ENCODE measurements around the gene TCF4. TPM values are rescaled to one million over a fixed set of nuclear protein-coding genes. Genes with fewer than 3 reads are reported as not detected.

The TCF4 gene
- total RNA-seq, 1 experiment from 2014 or later: 93.7 TPM

- ChIA-PET CTCF (no interaction called here), POLR2A (interaction anchor here (0.6 kb wide), 1 partner anchor 197 kb away, joined by 9 read pairs; no protein-coding TSS in a partner anchor)
- Histone ChIP-seq H3K4me3 (ENCODE audit: low read depth, low read length) (no peak overlapping the region), H3K4me1 (peaks cover 38% of the 10 kb centered on the region), H3K27me3 (replicated peaks; ENCODE audit: control insufficient read depth, insufficient read depth, low read length) (no peaks in the 10 kb centered on the region), H3K36me3 (ENCODE audit: control insufficient read depth, insufficient read depth, low read length) (no peaks in the 10 kb centered on the region), H3K9me3 (no peaks in the 10 kb centered on the region)
- no peak overlapping the region for H3K4me3 Mint-ChIP-seq (ENCODE audit: unreplicated experiment)
- DNase-seq: peak; percentile 41 to 53
- TF ChIP-seq CTCF (IDR thresholded peaks at IDR 0.05; ENCODE audit: insufficient read depth in 1 of 2, low read depth in 1 of 2, low read length in 1 of 2, severe bottlenecking in 1 of 2, unreplicated experiment in 1 of 2): no peak
- peaks cover 9% of the 10 kb centered on the region for H3K36me3 Mint-ChIP-seq (ENCODE audit: insufficient read depth, unreplicated experiment)
- no TSS peak for BruUV-seq (replicated peaks)
- intact Hi-C loops (cut with micrococcal nuclease; ENCODE audit: unreplicated experiment): loop anchor here (1.0 to 10.0 kb wide), 3 partner anchors 166 to 180 kb away; no protein-coding TSS in a partner anchor
- no peaks in the 10 kb centered on the region for H3K27me3 Mint-ChIP-seq (ENCODE audit: insufficient read depth, unreplicated experiment)
- no peaks in the 10 kb centered on the region for H3K9me3 Mint-ChIP-seq (ENCODE audit: unreplicated experiment)
- peaks cover 18% of the 10 kb centered on the region for H3K4me1 Mint-ChIP-seq (ENCODE audit: low read depth, unreplicated experiment)
- H3K27ac Mint-ChIP-seq (ENCODE audit: unreplicated experiment): no peak overlapping the region
These were observed 5.7 kb downstream of the TCF4 start for GRCh38 chr18:55582325-55582724.

GRCh38 chr18:55579501-55580270 lies 8.3 kb downstream of the TCF4 start:
- Histone ChIP-seq H3K9me3 (no peaks in the 10 kb centered on the region), H3K27me3 (replicated peaks; ENCODE audit: control insufficient read depth, insufficient read depth, low read length) (no peaks in the 10 kb centered on the region), H3K36me3 (ENCODE audit: control insufficient read depth, insufficient read depth, low read length) (no peaks in the 10 kb centered on the region), H3K4me1 (peaks cover 38% of the 10 kb centered on the region), H3K4me3 (ENCODE audit: low read depth, low read length) (no peak overlapping the region)
- CTCF ChIA-PET: no interaction called here
- Mint-ChIP-seq H3K36me3 (ENCODE audit: insufficient read depth, unreplicated experiment) (no peaks in the 10 kb centered on the region), H3K4me3 (ENCODE audit: unreplicated experiment) (no peak overlapping the region), H3K27ac (ENCODE audit: unreplicated experiment) (no peak overlapping the region), H3K9me3 (ENCODE audit: unreplicated experiment) (no peaks in the 10 kb centered on the region), H3K27me3 (ENCODE audit: insufficient read depth, unreplicated experiment) (no peaks in the 10 kb centered on the region), H3K4me1 (ENCODE audit: low read depth, unreplicated experiment) (peaks cover 5% of the 10 kb centered on the region)
- intact Hi-C loops (cut with micrococcal nuclease; ENCODE audit: unreplicated experiment): loop anchor here (5.0 to 10.0 kb wide), 3 partner anchors 165 to 203 kb away; no protein-coding TSS in a partner anchor
- no TSS peak for BruUV-seq (replicated peaks)
- no peak for TF ChIP-seq CTCF (IDR thresholded peaks at IDR 0.05; ENCODE audit: insufficient read depth in 1 of 2, low read depth in 1 of 2, low read length in 1 of 2, severe bottlenecking in 1 of 2, unreplicated experiment in 1 of 2)
- DNase-seq: no peak
- POLR2A ChIA-PET: no interaction called here

- CTCF ChIA-PET: no interaction called here
- H3K27ac Mint-ChIP-seq (ENCODE audit: unreplicated experiment): no peak overlapping the region
- no peak overlapping the region for H3K4me3 Mint-ChIP-seq (ENCODE audit: unreplicated experiment)
- TF ChIP-seq CTCF (IDR thresholded peaks at IDR 0.05; ENCODE audit: insufficient read depth in 1 of 2, low read depth in 1 of 2, low read length in 1 of 2, severe bottlenecking in 1 of 2, unreplicated experiment in 1 of 2): peak in 1 of 2 experiments; percentile 16
- no peaks in the 10 kb centered on the region for H3K36me3 ChIP-seq (ENCODE audit: control insufficient read depth, insufficient read depth, low read length)
- intact Hi-C loops (cut with micrococcal nuclease; ENCODE audit: unreplicated experiment): loop anchor here (5.0 kb wide), 1 partner anchor 204 kb away; no protein-coding TSS in a partner anchor
- DNase-seq: no peak
- no TSS peak for BruUV-seq (replicated peaks)
- H3K36me3 Mint-ChIP-seq (ENCODE audit: insufficient read depth, unreplicated experiment): no peaks in the 10 kb centered on the region
- no peaks in the 10 kb centered on the region for H3K9me3 Mint-ChIP-seq (ENCODE audit: unreplicated experiment)
- no peaks in the 10 kb centered on the region for H3K9me3 ChIP-seq
- H3K4me1 ChIP-seq: peaks cover 34% of the 10 kb centered on the region
- H3K27me3 ChIP-seq (replicated peaks; ENCODE audit: control insufficient read depth, insufficient read depth, low read length): no peaks in the 10 kb centered on the region
- POLR2A ChIA-PET: no interaction called here
- H3K4me1 Mint-ChIP-seq (ENCODE audit: low read depth, unreplicated experiment): peaks cover 8% of the 10 kb centered on the region
- no peaks in the 10 kb centered on the region for H3K27me3 Mint-ChIP-seq (ENCODE audit: insufficient read depth, unreplicated experiment)
- no peak overlapping the region for H3K4me3 ChIP-seq (ENCODE audit: low read depth, low read length)
These were observed 10.0 kb downstream of the TCF4 start for GRCh38 chr18:55577812-55578539.

Data from Caco-2 (cell line).